HCT116 (cell line): ENCODE data around the gene CERS3. TPM values are rescaled to one million over a fixed set of nuclear protein-coding genes. Genes with fewer than 3 reads are reported as not detected.

Experiments
- ATAC-seq: fragments of 200-7000 bp; cut with Tn5 transposase; 2 replicates; pipeline ENCODE4 v1.9.1; 2020; ENCODE audit warnings: mild to moderate bottlenecking, moderate library complexity
- BruUV-seq: library from RNA; stranded (reverse); fragments of 400-500 nt; replicated peaks from 2 replicates; lab custom pipeline; 2021; lab: Mats Ljungman, UMichigan
- CTCF ChIA-PET: fragments of 300-600 bp; sonication (Branson Sonifier 250); formaldehyde crosslinking; loops from one replicate; lab custom pipeline; 2021; ENCODE audit warnings: antibody characterized with exemption; lab: Charles Lee
- POLR2A ChIA-PET: fragments of 300-600, 350-600 bp; sonication (Branson Sonifier 250); formaldehyde crosslinking; loops from one replicate; lab custom pipeline; 2021; ENCODE audit warnings: antibody characterized with exemption; lab: Charles Lee
- RAD21 ChIA-PET, 2 experiments: fragments of 300-600 bp; sonication (Branson Sonifier 250); formaldehyde crosslinking; loops; one replicate each; lab custom pipeline; 2023; ENCODE audit warnings: low total read pairs in 2 of 2; ENCODE audit not compliant: uncharacterized antibody in 2 of 2, unreplicated experiment in 2 of 2, low non-redundant PET in 1 of 2; lab: Charles Lee
- DNase-seq: peaks from one replicate; pipeline ENCODE4 v3.0.0-alpha.2; 2010; ENCODE audit warnings: low read depth, low spot score
- H2AFZ ChIP-seq: fragments of 200-600 bp; shearing (Covaris generic), sonication (generic); 2 replicates; pipeline ENCODE4 v1.6.1; 2017; ENCODE audit warnings: low read depth, mixed run types, mixed read lengths, antibody characterized with exemption, low read length; ENCODE audit not compliant: poor library complexity, severe bottlenecking
- H3K27ac ChIP-seq: 2 replicates; pipeline ENCODE4 v1.5.1; 2012; ENCODE audit warnings: low read depth, low read length
- H3K27me3 ChIP-seq: fragments of 200-600 bp; sonication (generic); 2 replicates; pipeline ENCODE4 v1.6.1; 2016; ENCODE audit warnings: mixed run types, low read length, mixed read lengths; ENCODE audit not compliant: insufficient read depth
- H3K36me3 ChIP-seq, 2 experiments: fragments of 200-500 bp in 1 of 2; fragments of 200-600 bp in 1 of 2; sonication (Bioruptor generic) in 1 of 2; sonication (generic) in 1 of 2; 2 replicates each; pipeline versions ENCODE4 v1.5.1 to v1.6.1; 2014 to 2016; ENCODE audit warnings: low read length in 2 of 2, inconsistent platforms in 1 of 2, mixed read lengths in 1 of 2, mixed run types in 1 of 2; ENCODE audit not compliant: insufficient read depth in 2 of 2, control insufficient read depth in 1 of 2
- H3K4me1 ChIP-seq, 2 experiments: fragments of 200-600 bp in 1 of 2; sonication (generic) in 1 of 2; 2 replicates each; pipeline versions ENCODE4 v1.5.1 to v1.6.1; 2012 to 2017; ENCODE audit warnings: low read length in 2 of 2, inconsistent platforms in 1 of 2, mild to moderate bottlenecking in 1 of 2, mixed read lengths in 1 of 2, mixed run types in 1 of 2, moderate library complexity in 1 of 2; ENCODE audit not compliant: insufficient read depth in 2 of 2, control insufficient read depth in 1 of 2
- H3K4me2 ChIP-seq: fragments of 200-600 bp; sonication (generic); 2 replicates; pipeline ENCODE4 v1.6.1; 2017; ENCODE audit warnings: mixed run types, low read length, mixed read lengths
- H3K4me3 ChIP-seq, 2 experiments: fragments of 200-600 bp in 1 of 2; sonication (generic) in 1 of 2; replicated peaks in 1 of 2; 2 replicates each; pipeline ENCODE4 v1.5.1; 2011 to 2016; ENCODE audit warnings: low read length in 2 of 2, control low read depth in 1 of 2, low read depth in 1 of 2, mild to moderate bottlenecking in 1 of 2, mixed read lengths in 1 of 2, mixed run types in 1 of 2
- H3K79me2 ChIP-seq: fragments of 200-600 bp; sonication (generic); 2 replicates; pipeline ENCODE4 v1.6.1; 2017; ENCODE audit warnings: mild to moderate bottlenecking, mixed run types, low read length, moderate library complexity, mixed read lengths; ENCODE audit not compliant: insufficient read depth
- H3K9ac ChIP-seq: fragments of 200-600 bp; sonication (generic); 2 replicates; pipeline ENCODE4 v1.6.1; 2016; ENCODE audit warnings: low read length, mixed read lengths
- H3K9me2 ChIP-seq: fragments of 200-600 bp; sonication (generic), shearing (Covaris generic); 2 replicates; pipeline ENCODE4 v1.6.1; 2017; ENCODE audit warnings: mixed run types, mild to moderate bottlenecking, moderate library complexity; ENCODE audit not compliant: insufficient read depth
- H3K9me3 ChIP-seq, 2 experiments: fragments of 200-500 bp in 1 of 2; fragments of 200-600 bp in 1 of 2; sonication (Bioruptor generic) in 1 of 2; sonication (generic) in 1 of 2; 2 replicates each; pipeline ENCODE4 v1.6.1; 2014 to 2017; ENCODE audit warnings: low read length in 2 of 2, mixed read lengths in 2 of 2, inconsistent platforms in 1 of 2, low read depth in 1 of 2, mild to moderate bottlenecking in 1 of 2, mixed run types in 1 of 2, moderate library complexity in 1 of 2; ENCODE audit not compliant: control insufficient read depth in 1 of 2, insufficient read depth in 1 of 2
- H4K20me1 ChIP-seq: fragments of 200-600 bp; sonication (generic), shearing (Covaris generic); 2 replicates; pipeline ENCODE4 v1.6.1; 2017; ENCODE audit warnings: mixed run types, mild to moderate bottlenecking, moderate library complexity; ENCODE audit not compliant: insufficient read depth
- CBX3 ChIP-seq: IDR thresholded peaks from 2 replicates; pipeline ENCODE4 v1.6.1; 2012; ENCODE audit warnings: low read depth
- EGR1 ChIP-seq: IDR thresholded peaks from 2 replicates; pipeline ENCODE4 v1.6.1; 2012; ENCODE audit warnings: low read depth
- ELF1 ChIP-seq: IDR thresholded peaks from 2 replicates; pipeline ENCODE4 v1.6.1; 2012; ENCODE audit warnings: low read depth, borderline replicate concordance
- EZH2phosphoT487 ChIP-seq: fragments of 200-600 bp; IDR thresholded peaks from 2 replicates; pipeline ENCODE4 v1.6.1; 2018; ENCODE audit warnings: antibody characterized with exemption, borderline replicate concordance
- FOSL1 ChIP-seq: IDR thresholded peaks from 2 replicates; pipeline ENCODE4 v1.6.1; 2012; ENCODE audit warnings: low read depth
- RAD21 ChIP-seq: IDR thresholded peaks from 2 replicates; pipeline ENCODE4 v1.6.1; 2012; ENCODE audit warnings: low read depth, mild to moderate bottlenecking
- REST ChIP-seq: IDR thresholded peaks from 2 replicates; pipeline ENCODE4 v1.6.1; 2012; ENCODE audit warnings: low read depth
- SIN3A ChIP-seq: IDR thresholded peaks from 2 replicates; pipeline ENCODE4 v1.6.1; 2012; ENCODE audit warnings: low read depth
- SP1 ChIP-seq: IDR thresholded peaks from 2 replicates; pipeline ENCODE4 v1.6.1; 2012; ENCODE audit warnings: low read depth
- TCF7L2 ChIP-seq: IDR thresholded peaks from 2 replicates; pipeline ENCODE4 v1.7.0; 2011; ENCODE audit warnings: borderline replicate concordance, inconsistent platforms; ENCODE audit not compliant: insufficient read depth, insufficient read length; ENCODE audit errors: extremely low read depth
- YY1 ChIP-seq: IDR thresholded peaks from 2 replicates; pipeline ENCODE4 v1.6.1; 2011; ENCODE audit warnings: low read length, low read depth, moderate library complexity, mild to moderate bottlenecking; ENCODE audit not compliant: insufficient replicate concordance; ENCODE audit errors: extremely low read depth
- ZFX ChIP-seq: fragments of 450-650 bp; IDR thresholded peaks from 2 replicates; pipeline ENCODE4 v1.6.1; 2017
- intact Hi-C: fragments of 100-400 bp; cut with micrococcal nuclease; formaldehyde crosslinking; loops from 2 replicates; pipeline ENCODE4 v1.10.0; 2022
- total RNA-seq: library from RNA; stranded (reverse); gene quantifications from one replicate; pipeline ENCODE4 v1.2.1, GENCODE V29; 2021; ENCODE audit not compliant: unreplicated experiment
- TF ChIP-seq, protein P1 (sequence below): IDR thresholded peaks from 2 replicates; pipeline ENCODE4 v1.6.1; 2012

The CERS3 gene
- total RNA-seq, 1 experiment from 2014 or later, result not detected

GRCh38 chr15:100355342-100355741 lies 173.4 kb downstream of the CERS3 start (continued):
- TF ChIP-seq REST (no peak), EGR1 (no peak), YY1 (no peak), EZH2phosphoT487 (no peak)
- TF ChIP-seq, all 23 proteins: peak for 0

DNA sequence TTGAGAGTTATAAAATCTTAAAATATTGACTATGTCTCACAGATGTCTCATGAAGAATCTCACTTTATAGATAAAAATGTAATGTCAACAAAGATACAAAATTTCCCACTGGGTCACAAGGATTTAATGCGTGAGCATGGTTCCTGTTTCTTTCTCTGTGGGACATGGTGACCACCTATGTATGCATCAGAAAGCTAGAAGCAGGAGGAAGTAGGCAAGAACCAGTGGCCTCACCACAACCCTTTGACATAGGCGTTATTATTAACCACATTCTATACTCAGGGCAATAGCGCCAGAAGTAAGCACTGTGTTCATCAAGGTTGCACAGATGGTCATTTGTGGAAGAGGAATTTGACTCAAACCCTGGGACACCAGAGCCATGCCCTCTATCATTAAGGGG lies 175.3 kb downstream of the CERS3 start:
- POLR2A ChIA-PET, result no interaction called here
- no peaks in the 10 kb centered on the region for H3K27me3 ChIP-seq
- CTCF ChIA-PET, result no interaction called here
- RAD21 ChIA-PET, result no interaction called here
- H3K9me3 ChIP-seq, result no peaks in the 10 kb centered on the region
- no peak overlapping the region for H3K9ac ChIP-seq
- no peaks in the 10 kb centered on the region for H3K36me3 ChIP-seq
- H4K20me1 ChIP-seq, result no peaks in the 10 kb centered on the region
- no peak overlapping the region for H3K4me2 ChIP-seq
- no peaks in the 10 kb centered on the region for H3K79me2 ChIP-seq
- no peak overlapping the region for H2AFZ ChIP-seq
- DNase-seq (no peak), ATAC-seq (no peak)
- intact Hi-C loops, result loop anchor here (5.0 kb wide), 1 partner anchor 249 kb away; the partner anchor contains the start of genes ASB7 and LINS1
- no peak overlapping the region for H3K4me3 ChIP-seq
- peaks cover 0 to 16% of the 10 kb centered on the region in 2 experiments; a peak in 1 of 4 replicates for H3K4me1 ChIP-seq
- no peak overlapping the region for H3K27ac ChIP-seq
- TF ChIP-seq REST (no peak), ELF1 (no peak), SIN3A (no peak), FOSL1 (no peak), TCF7L2 (no peak), SP1 (no peak), CBX3 (no peak), ZFX (no peak), RAD21 (no peak)
- TF ChIP-seq, protein P1, sequence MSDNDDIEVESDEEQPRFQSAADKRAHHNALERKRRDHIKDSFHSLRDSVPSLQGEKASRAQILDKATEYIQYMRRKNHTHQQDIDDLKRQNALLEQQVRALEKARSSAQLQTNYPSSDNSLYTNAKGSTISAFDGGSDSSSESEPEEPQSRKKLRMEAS, result no peak
- H3K9me2 ChIP-seq, result no peaks in the 10 kb centered on the region
- no TSS peak for BruUV-seq
